Tibial artery (tissue), 4 donors: ENCODE data around the gene ALOX5AP.

Experiments used
- DNase-seq, 2 donors: peaks; one replicate each; pipeline ENCODE4 v3.0.0-alpha.2; 2019
- H3K27ac ChIP-seq, 2 donors: fragments of 200-600 bp; sonication (generic) in 1 of 2; 1 replicate in 1 of 2; 2 replicates in 1 of 2; pipeline ENCODE4 v1.5.1; 2018 to 2019; ENCODE audit warnings: mild to moderate bottlenecking in 1 of 2
- H3K27me3 ChIP-seq, 2 donors: fragments of 200-600 bp; sonication (generic) in 1 of 2; one replicate each; pipeline versions ENCODE4 v1.5.1 to v1.6.0; 2016 to 2019
- H3K36me3 ChIP-seq, 3 donors: fragments of 200-600 bp; sonication (generic) in 2 of 3; one replicate each; pipeline ENCODE4 v1.5.1; 2016 to 2019; ENCODE audit warnings: mild to moderate bottlenecking in 2 of 3
- H3K4me1 ChIP-seq, 4 donors: fragments of 200-600 bp; sonication (generic) in 2 of 4; 1 replicate in 3 of 4; 2 replicates in 1 of 4; pipeline ENCODE4 v1.5.1; 2016 to 2019
- H3K4me3 ChIP-seq, 2 donors: fragments of 200-600 bp; sonication (generic) in 1 of 2; 1 replicate in 1 of 2; 2 replicates in 1 of 2; pipeline ENCODE4 v1.5.1; 2018 to 2019; ENCODE audit warnings: mild to moderate bottlenecking in 2 of 2
- H3K9me3 ChIP-seq, 3 donors: fragments of 200-600 bp; sonication (generic) in 1 of 3; one replicate each; pipeline ENCODE4 v1.5.1; 2016 to 2019
- intact Hi-C: fragments of 100-400 bp; cut with DNase I; formaldehyde crosslinking; loops from one replicate; pipeline ENCODE4 v1.15.0; 2023; ENCODE audit warnings: low total_unique reads
- TF ChIP-seq, protein P1 (sequence below), 2 experiments: fragments of 200-600 bp in 1 of 2; fragments of 450-650 bp in 1 of 2; IDR thresholded peaks; one replicate each; pipeline ENCODE4 v1.5.1; 2017 to 2019; ENCODE audit warnings: antibody characterized with exemption in 2 of 2, mild to moderate bottlenecking in 1 of 2, moderate library complexity in 1 of 2

The ALOX5AP gene

GRCh38 chr13:30762643-30763042, 27.3 kb downstream of the ALOX5AP start:
- intact Hi-C loops = no loop called here
- H3K36me3 ChIP-seq = no peaks in the 10 kb centered on the region

GRCh38 chr13:30763786-30764413, 28.6 kb downstream of the ALOX5AP start:
- Histone ChIP-seq H3K27me3 (no peaks in the 10 kb centered on the region), H3K36me3 (no peaks in the 10 kb centered on the region), H3K4me3 (no peak overlapping the region), H3K9me3 (no peaks in the 10 kb centered on the region), H3K4me1 (no peaks in the 10 kb centered on the region), H3K27ac (no peak overlapping the region)
- no peak for DNase-seq
- TF ChIP-seq, protein P1, sequence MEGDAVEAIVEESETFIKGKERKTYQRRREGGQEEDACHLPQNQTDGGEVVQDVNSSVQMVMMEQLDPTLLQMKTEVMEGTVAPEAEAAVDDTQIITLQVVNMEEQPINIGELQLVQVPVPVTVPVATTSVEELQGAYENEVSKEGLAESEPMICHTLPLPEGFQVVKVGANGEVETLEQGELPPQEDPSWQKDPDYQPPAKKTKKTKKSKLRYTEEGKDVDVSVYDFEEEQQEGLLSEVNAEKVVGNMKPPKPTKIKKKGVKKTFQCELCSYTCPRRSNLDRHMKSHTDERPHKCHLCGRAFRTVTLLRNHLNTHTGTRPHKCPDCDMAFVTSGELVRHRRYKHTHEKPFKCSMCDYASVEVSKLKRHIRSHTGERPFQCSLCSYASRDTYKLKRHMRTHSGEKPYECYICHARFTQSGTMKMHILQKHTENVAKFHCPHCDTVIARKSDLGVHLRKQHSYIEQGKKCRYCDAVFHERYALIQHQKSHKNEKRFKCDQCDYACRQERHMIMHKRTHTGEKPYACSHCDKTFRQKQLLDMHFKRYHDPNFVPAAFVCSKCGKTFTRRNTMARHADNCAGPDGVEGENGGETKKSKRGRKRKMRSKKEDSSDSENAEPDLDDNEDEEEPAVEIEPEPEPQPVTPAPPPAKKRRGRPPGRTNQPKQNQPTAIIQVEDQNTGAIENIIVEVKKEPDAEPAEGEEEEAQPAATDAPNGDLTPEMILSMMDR (IDR thresholded peaks at IDR 0.05) = no peak
- intact Hi-C loops = no loop called here

More at GRCh38 chr13:30762643-30763042, 27.3 kb downstream of the ALOX5AP start:
- Histone ChIP-seq H3K27me3 (no peaks in the 10 kb centered on the region), H3K4me3 (no peak overlapping the region), H3K27ac (no peak overlapping the region), H3K9me3 (no peaks in the 10 kb centered on the region), H3K4me1 (no peaks in the 10 kb centered on the region)
- TF ChIP-seq, protein P1 (IDR thresholded peaks at IDR 0.05) = no peak
- no peak for DNase-seq

DNA sequence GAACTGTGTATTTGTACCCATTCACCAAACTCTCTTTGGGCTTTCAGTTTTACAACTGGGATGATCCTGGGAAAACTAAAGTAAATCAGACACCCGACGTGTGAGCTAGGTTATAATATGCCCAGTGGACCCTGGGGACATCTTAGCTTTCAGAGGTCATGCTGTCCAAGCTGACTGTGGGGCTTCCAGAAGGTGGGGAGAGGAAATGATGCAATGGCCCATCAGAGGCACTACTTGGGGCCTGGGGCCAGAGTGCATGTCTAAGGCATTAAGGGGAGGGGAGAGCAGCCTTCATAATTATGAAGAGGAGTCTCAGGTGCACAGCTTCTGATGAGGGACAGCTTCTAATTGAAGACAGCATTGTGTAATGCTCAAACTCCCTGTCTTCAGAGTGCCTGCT, 30.9 kb downstream of the ALOX5AP start:
- Histone ChIP-seq H3K4me1 (no peaks in the 10 kb centered on the region), H3K36me3 (no peaks in the 10 kb centered on the region), H3K27me3 (no peaks in the 10 kb centered on the region), H3K4me3 (no peak overlapping the region), H3K9me3 (no peaks in the 10 kb centered on the region), H3K27ac (no peak overlapping the region)
- TF ChIP-seq, protein P1 (IDR thresholded peaks at IDR 0.05) = no peak
- intact Hi-C loops = no loop called here
- no peak for DNase-seq

GRCh38 chr13:30770929-30771328, 35.6 kb downstream of the ALOX5AP start:
- intact Hi-C loops = loop anchor here (10.0 kb wide), 1 partner anchor 234 kb away; no protein-coding TSS in a partner anchor
- Histone ChIP-seq H3K4me3 (no peak overlapping the region), H3K36me3 (no peaks in the 10 kb centered on the region), H3K4me1 (no peaks in the 10 kb centered on the region), H3K27me3 (no peaks in the 10 kb centered on the region), H3K27ac (no peak overlapping the region), H3K9me3 (no peaks in the 10 kb centered on the region)
- no peak for DNase-seq
- TF ChIP-seq, protein P1 (IDR thresholded peaks at IDR 0.05) = no peak

GRCh38 chr13:30773561-30773960, 38.2 kb downstream of the ALOX5AP start:
- Histone ChIP-seq H3K27ac (no peak overlapping the region), H3K36me3 (no peaks in the 10 kb centered on the region), H3K27me3 (no peaks in the 10 kb centered on the region), H3K4me1 (no peaks in the 10 kb centered on the region), H3K4me3 (no peak overlapping the region), H3K9me3 (no peaks in the 10 kb centered on the region)
- DNase-seq = no peak
- TF ChIP-seq, protein P1 (IDR thresholded peaks at IDR 0.05) = no peak
- intact Hi-C loops = loop anchor here (10.0 kb wide), 1 partner anchor 231 kb away; no protein-coding TSS in a partner anchor
